Mesothelial cell of epicardium (in vitro differentiated cells): ENCODE data around the gene MZF1. TPM values are rescaled to one million over a fixed set of nuclear protein-coding genes. Genes with fewer than 3 reads are reported as not detected.
"Not testable (repeated sequence)": the region's sequence is repeated elsewhere in the genome, so short reads cannot be mapped to it uniquely, and the experiment has no call there.

Experiments used
- DNase-seq, 2 experiments: peaks; one replicate each; pipeline ENCODE4 v3.0.0; 2021; ENCODE audit warnings: low spot score in 2 of 2; ENCODE audit not compliant: unreplicated experiment in 2 of 2
- H3K27ac Mint-ChIP-seq: 2 replicates; pipeline ENCODE4 v1.8.0; 2021; ENCODE audit warnings: mixed read lengths
- H3K27me3 Mint-ChIP-seq: 2 replicates; pipeline ENCODE4 v1.8.0; 2021; ENCODE audit warnings: low read depth, mixed read lengths
- H3K36me3 Mint-ChIP-seq: 2 replicates; pipeline ENCODE4 v1.8.0; 2021; ENCODE audit warnings: mixed read lengths
- H3K4me1 Mint-ChIP-seq: 2 replicates; pipeline ENCODE4 v1.8.0; 2021; ENCODE audit warnings: mixed read lengths
- H3K4me3 Mint-ChIP-seq: 2 replicates; pipeline ENCODE4 v1.8.0; 2021; ENCODE audit warnings: mild to moderate bottlenecking, moderate library complexity, mixed read lengths
- H3K9me3 Mint-ChIP-seq: 2 replicates; pipeline ENCODE4 v1.8.0; 2021; ENCODE audit warnings: mixed read lengths
- CTCF ChIP-seq: fragments of 200-600 bp; sonication (generic); IDR thresholded peaks from one replicate; pipeline ENCODE4 v1.5.0; 2021; ENCODE audit warnings: antibody characterized with exemption; ENCODE audit not compliant: unreplicated experiment
- total RNA-seq: library from RNA; stranded (reverse); gene quantifications from 3 replicates; pipeline ENCODE4 v1.2.1, GENCODE V29; 2021

Gene MZF1
- total RNA-seq, 1 donor from 2014 or later: 42.6 TPM

DNA sequence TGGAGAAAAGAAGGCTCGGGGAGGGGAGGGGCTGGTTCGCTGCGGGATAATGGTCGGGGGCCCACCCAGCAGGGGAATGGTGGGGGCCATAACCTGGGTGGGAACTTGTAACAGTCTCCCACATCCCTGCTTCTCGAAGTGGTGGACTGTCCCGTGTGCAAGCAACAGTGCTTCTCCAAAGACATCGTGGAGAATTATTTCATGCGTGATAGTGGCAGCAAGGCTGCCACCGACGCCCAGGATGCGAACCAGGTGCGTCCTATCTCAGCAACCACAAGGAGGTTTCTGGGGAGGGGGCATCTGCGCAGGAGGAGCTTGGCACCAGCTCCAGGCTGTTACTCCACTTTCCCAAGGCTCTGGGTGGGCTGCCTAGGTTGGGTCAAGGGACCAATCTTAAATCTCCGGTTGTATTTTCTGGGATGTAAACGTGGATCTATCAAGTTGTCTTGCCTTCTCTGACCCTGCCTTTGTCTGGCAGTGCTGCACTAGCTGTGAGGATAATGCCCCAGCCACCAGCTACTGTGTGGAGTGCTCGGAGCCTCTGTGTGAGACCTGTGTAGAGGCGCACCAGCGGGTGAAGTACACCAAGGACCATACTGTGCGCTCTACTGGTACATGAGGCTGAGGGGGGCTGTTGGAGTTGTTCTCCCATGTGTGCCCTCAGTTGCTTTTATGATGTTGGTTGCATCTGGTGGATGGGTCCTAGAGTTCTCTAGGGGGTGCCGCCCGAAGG lies 27.7 kb downstream of the MZF1 start:
- Mint-ChIP-seq H3K27ac (peak overlapping the region; percentile 95), H3K4me1 (peaks cover 20% of the 10 kb centered on the region), H3K36me3 (peaks cover 10% of the 10 kb centered on the region), H3K9me3 (no peaks in the 10 kb centered on the region), H3K27me3 (peaks cover 22% of the 10 kb centered on the region), H3K4me3 (peak overlapping the region; percentile 97)
- TF ChIP-seq CTCF: no peak
- no peak for DNase-seq

DNA sequence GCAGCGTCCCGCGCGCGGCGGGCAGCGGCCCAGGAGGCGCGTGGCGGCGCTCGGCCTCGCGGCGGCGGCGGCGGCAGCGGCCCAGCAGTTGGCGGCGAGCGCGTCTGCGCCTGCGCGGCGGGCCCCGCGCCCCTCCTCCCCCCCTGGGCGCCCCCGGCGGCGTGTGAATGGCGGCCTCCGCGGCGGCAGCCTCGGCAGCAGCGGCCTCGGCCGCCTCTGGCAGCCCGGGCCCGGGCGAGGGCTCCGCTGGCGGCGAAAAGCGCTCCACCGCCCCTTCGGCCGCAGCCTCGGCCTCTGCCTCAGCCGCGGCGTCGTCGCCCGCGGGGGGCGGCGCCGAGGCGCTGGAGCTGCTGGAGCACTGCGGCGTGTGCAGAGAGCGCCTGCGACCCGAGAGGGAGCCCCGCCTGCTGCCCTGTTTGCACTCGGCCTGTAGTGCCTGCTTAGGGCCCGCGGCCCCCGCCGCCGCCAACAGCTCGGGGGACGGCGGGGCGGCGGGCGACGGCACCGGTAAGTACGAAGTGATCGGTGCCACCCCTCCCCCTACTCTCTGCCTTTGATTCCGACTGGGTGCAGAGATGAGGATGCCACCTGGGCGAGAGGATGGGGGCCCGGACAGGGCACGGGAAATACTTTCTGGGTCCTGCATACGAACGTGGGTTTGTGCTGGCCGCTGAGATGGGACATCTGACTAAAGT lies 28.4 kb downstream of the MZF1 start:
- Mint-ChIP-seq H3K27ac (peak overlapping the region; percentile 98), H3K4me1 (peaks cover 20% of the 10 kb centered on the region), H3K9me3 (no peaks in the 10 kb centered on the region), H3K4me3 (peak overlapping the region; percentile 97), H3K27me3 (peaks cover 24% of the 10 kb centered on the region), H3K36me3 (peaks cover 8% of the 10 kb centered on the region)
- TF ChIP-seq CTCF: no peak
- peak; percentile 74 to 88 for DNase-seq

DNA sequence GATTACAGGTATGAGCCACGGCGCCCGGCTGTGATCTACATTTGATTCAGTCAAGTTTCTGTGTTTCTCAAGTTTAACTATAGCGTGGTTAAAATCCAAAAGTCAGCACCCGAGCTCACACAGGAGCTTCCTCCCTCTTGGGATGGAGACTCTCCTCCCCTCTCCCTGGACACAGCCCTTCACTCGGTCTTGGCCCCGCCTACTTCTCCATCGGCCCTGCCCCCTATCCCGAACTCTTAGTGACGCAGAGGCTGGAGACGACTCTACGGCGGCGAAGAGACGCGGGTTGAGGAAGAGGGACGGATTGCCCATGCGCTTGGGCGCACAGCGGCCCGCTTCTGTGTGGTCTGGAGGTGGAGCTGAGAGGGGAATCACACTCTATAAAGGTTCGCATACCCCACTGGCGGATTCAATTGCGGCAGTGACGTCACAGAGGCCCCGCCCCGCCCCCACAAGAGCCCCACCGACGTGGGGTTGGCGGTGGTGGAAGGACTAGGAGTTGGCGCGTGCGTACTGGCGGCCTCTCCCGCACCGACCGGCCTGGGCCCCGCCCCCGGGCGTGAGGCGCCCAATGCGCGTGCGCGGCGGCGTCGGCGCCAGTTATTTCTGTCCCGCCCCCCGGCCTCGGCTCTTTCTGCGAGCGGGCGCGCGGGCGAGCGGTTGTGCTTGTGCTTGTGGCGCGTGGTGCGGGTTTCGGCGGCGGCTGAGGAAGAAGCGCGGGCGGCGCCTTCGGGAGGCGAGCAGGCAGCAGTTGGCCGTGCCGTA lies 29.1 kb downstream of the MZF1 start, which contains the start of gene TRIM28:
Gene TRIM28 (plus strand): TSS at position 239 of the 765 bp plus-strand sequence. CDS start 694 bp downstream, outside the sequence.
- peak within 1 kb of the TSS; percentile 97 for H3K4me3 Mint-ChIP-seq
- H3K36me3 Mint-ChIP-seq: peaks cover 5% of the 10 kb centered on the region
- H3K27ac Mint-ChIP-seq: peak within 1 kb of the TSS; percentile 98
- no peaks in the 10 kb centered on the region for H3K9me3 Mint-ChIP-seq
- H3K27me3 Mint-ChIP-seq: peaks cover 31% of the 10 kb centered on the region
- H3K4me1 Mint-ChIP-seq: peaks cover 20% of the 10 kb centered on the region
- peak; percentile 100 for DNase-seq
- no peak for TF ChIP-seq CTCF

GRCh38 chr19:58542641-58543372 lies 30.3 kb downstream of the MZF1 start:
- Mint-ChIP-seq H3K4me1 (peaks cover 25% of the 10 kb centered on the region), H3K27ac (peak overlapping the region; percentile 97), H3K27me3 (peaks cover 33% of the 10 kb centered on the region)
- H3K9me3 Mint-ChIP-seq, DNase-seq, H3K36me3 Mint-ChIP-seq, H3K4me3 Mint-ChIP-seq: not testable (repeated sequence)

DNA sequence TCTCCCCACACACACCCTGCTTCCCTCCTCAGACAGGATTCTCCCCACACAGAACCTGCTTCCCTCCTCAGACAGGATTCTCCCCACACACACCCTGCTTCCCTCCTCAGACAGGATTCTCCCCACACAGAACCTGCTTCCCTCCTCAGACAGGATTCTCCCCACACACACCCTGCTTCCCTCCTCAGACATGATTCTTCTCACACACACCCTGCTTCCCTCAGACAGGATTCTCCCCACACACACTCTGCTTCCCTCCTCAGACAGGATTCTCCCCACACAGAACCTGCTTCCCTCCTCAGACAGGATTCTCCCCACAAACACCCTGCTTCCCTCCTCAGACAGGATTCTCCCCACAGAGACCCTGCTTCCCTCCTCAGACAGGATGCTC lies 34.0 kb downstream of the MZF1 start:
- not testable (repeated sequence) for H3K9me3 Mint-ChIP-seq, H3K36me3 Mint-ChIP-seq, DNase-seq, H3K27ac Mint-ChIP-seq
- Mint-ChIP-seq H3K4me1 (peaks cover 11% of the 10 kb centered on the region), H3K27me3 (peaks cover 33% of the 10 kb centered on the region), H3K4me3 (peak overlapping the region; percentile 69)
